Hematopoietic multipotent progenitor cell treated with erythropoietin and hydrocortisone succinate and interleukin-3 and kit ligand, for 17 days (in vitro differentiated cells): ENCODE results near the gene LRP1B.

ENCODE experiments used
- DNase-seq: peaks from one replicate; pipeline ENCODE4 v3.0.0-alpha.2; 2015; ENCODE audit warnings: low spot score

Gene LRP1B

DNA sequence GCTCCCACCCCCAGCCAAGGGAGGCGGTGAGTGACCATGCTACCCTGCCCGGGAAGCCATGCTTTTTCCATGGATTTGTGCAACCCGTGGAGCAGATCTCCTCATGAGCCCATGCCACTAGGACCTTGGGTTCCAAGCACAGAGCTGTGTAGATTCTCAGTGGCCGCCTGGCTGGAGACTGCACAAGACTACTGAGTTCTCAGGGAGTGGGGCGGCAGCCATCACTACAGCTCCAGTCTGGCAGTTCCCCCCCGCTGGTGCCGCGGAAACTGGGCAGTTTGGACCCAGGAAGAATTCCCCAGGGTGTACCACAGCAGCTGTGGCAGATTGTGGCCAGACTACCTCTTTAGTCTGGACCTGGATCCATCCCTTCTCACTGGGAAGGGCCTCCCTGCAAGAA lies 470.6 kb downstream of the LRP1B start:
- no peak for DNase-seq

DNA sequence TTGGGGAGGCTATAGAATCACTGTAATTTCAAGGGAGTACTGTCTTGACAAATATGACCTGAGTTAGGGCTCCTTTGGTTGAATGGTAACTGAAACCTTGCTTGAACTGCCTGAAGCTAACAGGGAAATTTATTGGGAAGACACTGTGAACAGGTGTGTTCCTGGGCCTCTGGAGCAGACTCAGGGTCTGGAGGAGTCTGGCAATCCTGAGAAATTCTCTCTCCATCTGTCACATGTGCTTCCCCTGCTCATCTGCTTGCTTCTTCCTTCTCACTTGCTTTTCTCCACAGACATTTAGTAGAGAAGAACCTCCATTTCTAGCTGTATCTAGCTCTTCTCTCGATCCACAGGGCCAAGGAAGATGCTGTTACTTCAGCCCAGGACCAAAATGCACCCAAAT lies 476.5 kb downstream of the LRP1B start:
- DNase-seq = no peak

DNA sequence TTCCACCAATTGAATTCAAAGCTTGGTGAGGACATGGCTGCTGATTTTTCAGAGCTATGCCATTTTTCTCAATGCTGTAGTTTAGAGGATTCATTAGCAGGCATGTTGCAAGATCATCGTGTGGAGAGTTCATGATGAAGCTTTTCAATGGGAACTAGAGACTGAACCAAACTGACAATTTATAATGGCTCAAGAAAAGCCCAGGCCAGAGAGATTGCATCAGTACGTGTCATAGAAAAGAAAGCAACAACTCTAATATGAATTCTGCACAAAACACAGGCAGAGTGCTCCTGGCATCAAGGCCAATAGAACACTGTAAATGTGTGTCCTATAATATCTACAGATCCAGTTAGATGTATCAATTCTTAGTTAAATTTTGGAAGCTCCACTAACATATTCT lies 477.6 kb downstream of the LRP1B start:
- no peak for DNase-seq

DNA sequence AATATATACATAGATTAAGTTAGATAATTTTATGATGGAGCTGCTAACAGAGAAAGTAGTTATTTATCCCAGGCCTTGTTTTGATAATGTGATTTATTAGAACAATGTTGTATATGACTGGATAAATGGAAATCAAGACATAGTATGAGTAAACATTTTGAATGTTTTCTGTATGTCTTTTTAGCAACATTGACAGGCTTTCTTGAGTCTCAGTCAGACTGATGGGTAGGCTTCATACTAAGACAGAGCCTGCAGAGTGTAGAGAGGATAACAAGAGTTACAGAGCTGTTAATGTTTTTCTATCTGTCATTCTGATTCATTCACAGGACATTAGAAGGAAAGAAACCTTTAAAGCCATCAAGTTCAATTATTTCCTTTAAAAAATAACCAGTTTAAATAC lies 478.5 kb downstream of the LRP1B start:
- DNase-seq = no peak

DNA sequence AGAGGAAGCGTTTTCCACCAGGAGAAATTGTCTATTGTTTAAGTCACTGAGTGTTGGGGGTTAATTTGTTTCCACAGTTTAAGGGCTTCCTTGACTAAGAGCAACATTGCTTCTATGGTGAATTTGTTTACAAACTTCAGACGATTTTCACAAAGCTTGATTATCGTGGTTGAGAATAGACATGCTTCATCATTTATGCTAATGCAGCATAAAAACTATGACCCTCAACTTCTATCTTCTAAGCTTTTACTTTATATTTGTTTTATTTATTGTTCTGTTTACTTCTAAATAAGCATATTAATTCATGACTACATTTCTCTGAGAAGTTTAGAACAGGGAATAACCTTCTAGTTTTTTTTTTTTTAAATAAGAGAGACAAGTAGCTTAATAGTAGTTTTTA lies 483.5 kb downstream of the LRP1B start:
- DNase-seq = no peak

DNA sequence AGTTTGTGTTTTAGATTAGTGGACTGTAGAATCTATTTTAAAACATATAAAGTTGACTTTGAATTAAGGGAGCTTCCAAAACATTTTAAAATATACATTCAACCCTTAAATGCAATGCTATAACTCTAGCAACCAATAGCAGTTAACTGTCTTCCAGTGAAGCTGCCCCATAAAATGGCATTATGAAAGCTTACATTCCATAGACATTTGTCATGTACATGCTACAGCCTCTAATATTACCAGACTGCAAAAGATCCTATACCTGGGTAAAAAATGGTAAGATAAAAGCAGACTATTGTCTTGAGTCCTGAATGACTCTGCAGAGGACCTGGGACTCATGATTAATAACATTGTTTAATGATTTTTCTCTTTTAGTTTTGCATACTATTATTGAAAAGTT lies 489.4 kb downstream of the LRP1B start:
- DNase-seq = no peak

DNA sequence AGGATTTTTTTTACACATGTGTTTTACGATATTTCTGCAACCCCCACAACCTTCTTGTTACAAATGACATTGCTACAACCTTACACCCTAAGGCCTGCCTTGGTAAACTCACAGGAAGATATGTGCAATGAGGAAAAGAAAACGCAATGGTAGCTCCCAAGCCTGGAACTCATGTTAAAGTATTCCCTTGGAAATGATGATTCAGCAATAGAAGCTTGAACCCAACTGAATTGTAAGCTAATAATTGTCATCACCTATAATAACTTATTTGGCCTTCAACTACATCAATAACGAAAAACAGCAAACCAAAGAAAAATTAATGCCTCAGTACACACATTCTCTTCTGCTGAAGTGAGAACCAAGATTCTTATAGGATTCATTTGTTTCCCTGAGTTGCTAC lies 491.0 kb downstream of the LRP1B start:
- DNase-seq = no peak

DNA sequence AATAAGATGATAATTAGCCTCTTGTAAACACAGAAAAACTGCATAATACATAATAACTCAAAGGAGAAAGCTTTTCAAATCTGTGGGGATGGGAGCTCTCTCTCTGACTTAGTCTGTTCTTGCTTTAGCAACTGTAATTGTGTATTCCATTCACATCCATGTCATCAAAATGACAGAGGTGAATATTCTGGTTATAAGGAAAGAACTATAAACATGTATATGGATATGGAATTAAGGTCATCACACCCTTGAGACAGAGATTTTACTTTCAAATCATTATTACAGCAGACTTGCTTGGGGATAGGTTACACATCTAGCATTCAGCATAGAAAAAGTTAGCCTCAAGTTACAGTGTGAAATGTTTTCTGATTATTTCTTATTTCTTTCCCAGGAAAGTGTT lies 497.7 kb downstream of the LRP1B start:
- no peak for DNase-seq

DNA sequence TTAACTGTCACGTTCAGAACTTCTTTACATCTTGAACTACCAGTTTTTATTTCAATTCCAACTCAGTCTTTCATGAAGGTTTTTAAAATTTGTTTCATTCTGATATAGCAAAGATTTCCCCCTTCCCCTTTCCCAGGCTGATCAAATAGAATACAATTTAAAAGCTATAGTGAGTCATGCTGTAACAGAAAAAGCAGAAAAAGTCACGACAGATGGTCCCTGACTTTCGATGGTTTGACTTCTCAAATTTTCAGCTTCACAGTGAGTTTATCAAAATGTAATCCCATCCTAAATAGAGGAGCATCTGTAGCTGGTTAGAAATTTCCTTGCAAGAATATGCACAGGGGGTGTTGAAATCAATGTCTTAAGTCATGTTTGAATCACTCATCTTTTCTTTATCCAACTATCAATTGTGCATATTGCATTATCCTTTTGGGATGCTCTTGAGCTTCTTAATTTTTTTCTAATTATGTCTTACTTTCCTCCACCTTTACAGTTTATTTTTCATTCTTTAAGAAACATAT lies 500.3 kb downstream of the LRP1B start:
- DNase-seq = no peak

DNA sequence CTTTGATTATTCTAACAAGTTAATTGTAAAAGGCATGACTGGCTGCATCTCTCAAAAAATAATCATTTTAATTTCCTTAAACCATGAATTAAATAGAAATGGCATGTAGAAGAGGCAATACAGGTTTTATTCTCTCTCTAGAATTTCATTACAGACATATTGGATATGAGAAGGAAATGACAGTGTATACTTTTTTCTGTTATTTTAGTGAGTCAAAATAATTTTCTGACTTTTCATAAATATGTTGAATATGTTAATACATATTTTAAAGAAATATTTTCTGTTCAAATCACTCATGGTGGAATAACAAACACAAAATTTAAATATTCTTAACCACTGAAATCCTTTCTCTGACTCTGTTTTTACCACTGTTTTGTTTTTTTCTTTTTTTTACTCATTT lies 510.4 kb downstream of the LRP1B start:
- no peak for DNase-seq

DNA sequence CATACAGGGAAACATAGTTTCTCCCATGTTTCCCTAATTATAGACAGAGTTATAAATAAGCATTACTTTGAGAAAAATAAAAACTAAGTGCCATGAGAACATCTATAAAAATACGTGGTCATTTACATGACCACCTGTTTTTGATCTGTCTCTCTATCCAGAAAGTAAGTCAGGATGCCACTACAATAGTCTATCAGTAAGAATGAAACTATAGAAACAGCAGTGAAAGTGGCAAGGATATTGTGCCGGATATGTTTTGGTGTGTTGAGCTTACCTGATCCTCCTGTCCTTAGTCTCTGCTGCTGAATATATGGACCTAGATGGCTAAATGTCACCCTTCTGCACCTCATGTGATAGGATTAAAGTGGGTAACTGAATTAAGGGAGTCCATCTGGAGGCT lies 512.4 kb downstream of the LRP1B start:
- DNase-seq = no peak

DNA sequence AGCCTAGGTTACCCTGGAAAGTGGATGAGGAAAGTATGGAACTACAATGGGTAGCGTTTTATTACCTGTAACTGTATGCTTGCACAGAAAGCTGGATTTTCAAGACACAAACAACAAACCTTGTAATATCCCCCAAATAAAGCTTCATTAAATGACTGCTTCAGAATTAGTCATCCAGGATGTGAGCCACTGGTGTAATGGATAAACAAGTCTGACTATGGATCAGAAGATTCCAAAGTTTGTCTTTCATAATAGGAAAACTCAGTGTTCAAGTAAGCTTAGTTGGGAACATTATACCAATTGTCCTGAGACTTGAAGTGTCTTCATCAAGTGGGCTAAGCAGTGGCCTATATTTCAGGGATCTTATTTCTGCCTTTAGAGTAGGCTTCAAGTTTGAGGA lies 518.8 kb downstream of the LRP1B start:
- DNase-seq = no peak

DNA sequence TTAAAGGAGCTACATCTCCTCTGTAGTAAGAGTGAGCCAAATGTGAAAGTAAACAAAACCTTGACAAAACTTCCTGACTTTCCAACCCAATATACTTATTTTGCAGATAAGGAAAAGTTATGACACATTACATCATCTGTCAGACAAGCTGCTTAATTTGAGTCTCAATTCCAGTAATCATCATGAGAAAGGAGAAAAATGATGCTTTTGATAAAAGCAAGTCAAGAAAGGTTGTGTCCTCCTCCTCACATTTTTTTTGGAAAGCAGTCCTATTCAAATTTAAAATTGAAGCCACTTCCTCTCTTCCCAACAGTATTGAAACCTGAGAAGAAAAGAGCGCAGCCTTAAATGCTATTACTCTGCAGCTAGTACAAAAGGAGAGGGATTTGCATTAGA lies 519.6 kb downstream of the LRP1B start:
- no peak for DNase-seq

DNA sequence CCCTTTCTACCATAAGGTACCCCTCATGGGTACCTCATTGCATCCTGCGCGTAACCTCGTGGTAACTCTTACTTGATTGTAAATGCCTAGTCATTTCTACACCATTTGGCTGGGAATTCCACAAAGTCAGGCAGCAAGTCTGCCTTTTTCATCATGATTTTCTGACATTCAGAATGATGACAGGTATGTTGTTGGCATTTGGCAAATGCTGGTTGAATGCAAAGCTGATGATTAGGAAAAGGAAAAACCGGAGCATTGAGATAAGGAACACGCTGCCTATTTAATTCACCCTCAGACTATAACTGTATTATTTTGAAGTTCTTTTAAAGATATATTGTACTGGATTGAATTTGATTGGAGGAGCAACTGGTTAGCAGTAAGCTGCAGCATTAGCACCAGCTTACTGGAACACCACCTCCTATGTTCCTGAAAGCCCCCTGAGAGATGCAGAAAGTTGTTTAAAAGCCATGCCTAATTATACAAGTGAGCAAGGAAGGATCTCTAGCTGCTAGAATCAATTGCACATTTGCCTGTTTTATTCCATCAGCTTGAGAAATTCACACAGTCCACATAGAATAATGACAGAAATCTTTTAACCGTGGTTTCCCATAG lies 520.1 kb downstream of the LRP1B start:
- no peak for DNase-seq

DNA sequence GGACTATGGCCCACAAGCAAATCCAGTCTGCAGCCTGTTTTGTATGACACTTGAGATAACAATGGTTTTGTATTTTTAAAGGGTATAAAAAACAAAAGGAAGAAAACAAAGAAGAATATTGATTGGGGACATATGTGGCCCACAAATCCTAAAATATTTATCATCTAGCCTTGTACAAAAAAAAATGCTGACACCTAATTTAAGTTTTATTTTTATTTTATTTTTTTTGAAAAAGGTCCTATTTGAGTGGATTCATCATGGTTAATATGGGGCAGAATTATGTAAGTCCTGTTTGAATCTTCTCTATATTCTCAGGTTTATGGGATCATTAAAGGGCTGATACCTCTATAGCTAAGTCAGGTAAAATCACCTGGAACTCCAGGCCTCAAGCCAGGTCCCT lies 525.7 kb downstream of the LRP1B start:
- no peak for DNase-seq

DNA sequence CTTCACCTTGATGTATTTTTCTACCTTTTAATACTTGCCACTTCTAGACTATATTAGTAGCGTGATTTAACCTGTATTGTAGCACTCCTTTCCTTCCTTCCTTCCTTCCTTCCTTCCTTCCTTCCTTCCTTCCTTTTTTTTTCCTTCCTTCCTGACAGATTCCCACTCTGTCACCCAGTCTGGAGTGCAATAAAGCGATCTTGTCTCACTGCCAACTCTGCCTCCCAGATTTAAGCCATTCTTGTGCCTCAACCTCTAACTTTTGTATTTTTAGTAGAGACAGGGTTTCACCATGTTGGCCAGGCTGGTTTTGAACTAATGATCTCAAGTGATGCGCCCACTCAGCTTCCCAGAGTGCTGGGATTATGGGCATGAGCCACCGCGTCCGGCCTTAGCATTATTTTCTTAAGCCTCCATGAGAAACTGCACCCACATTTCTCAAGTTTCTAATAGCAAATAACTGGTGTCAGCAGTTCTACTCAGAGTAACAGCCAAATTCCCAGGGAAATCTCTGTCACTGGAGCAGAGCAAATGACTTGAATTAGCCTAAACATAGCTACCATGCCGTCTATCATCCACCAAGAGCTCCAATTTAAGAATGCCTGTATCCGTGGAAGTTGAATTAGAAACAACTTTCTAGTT lies 529.2 kb downstream of the LRP1B start:
- no peak for DNase-seq

DNA sequence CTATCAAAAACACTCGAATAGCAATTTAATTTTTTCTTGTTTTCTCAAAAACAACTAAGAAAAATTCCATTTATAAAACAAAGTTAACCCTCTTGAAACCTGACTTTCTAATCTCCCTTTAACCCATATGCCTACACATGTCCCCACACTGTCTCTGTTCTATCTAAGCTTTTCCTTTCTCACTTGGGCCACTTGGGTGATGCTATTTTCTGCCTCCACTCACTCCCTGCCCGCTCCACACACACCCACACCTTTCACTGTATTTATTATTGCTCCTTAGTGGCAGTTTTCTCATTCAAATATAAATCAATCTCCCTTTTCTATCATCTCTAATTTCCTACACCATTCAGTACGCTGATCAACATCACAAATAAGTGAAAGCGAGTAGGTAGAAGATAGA lies 531.1 kb downstream of the LRP1B start:
- DNase-seq = no peak

DNA sequence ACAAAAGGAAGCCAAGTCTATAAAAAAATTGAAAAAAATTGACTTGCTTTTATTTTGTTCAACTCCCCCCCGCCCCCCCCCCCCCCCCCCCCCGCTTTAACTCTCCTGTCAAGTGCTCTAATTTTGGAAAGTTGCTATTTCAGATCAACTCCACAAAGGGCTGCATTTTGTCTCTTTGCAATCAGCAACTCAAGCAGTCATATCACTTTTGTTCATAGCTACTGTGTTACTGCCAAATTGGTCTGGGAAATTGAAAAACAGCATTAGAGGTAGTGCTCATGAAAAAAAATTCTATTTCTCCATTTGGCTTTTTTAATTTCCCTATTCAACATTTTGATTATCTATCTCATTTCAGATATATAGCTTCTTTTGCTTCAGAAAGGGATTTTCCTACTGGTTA lies 531.8 kb downstream of the LRP1B start:
- DNase-seq = no peak

DNA sequence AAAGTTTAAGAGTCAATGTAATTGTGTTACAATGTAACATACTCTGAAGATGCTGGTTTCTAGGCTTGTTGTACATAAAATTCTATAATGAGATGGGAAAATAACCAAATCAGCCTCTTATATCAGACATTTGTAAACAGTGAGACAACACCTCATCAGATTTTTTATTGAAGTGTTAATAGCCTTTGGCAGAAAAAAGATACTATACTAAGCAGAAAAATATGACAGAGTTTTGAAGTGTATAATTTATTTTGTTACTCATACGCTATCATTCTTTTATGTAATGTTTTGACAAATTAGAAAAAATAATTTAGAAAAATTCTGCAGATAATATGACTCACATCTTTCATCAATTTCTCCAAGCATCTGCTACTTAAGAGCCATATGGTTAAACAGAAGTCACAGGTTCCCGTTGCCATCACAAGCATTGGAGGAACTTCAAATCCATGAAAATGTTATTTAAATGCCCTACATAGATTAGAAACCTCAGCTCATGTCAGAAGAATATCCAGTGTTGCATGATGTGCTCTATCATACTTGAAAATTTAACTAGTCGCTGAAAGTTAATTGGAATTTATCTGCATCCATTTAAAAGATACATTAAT lies 535.4 kb downstream of the LRP1B start:
- DNase-seq = no peak

DNA sequence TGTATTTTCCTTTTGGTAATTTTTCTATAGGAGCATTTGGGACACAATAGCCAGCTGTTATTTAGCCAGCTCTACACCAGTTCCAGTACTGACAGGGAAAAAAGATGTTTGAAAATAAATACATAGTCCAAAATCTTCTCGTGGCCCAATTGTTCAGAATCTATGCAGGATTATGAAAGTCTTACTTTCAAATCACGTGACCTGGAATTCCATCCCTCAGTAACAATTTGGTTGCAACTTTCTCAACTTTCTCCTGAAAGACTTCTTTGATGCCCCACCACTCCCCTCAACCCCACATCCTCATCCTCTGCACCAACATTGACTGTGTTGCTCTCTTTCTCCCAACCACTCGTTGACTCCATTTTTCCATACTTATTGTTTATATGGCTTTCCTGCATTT lies 539.0 kb downstream of the LRP1B start:
- no peak for DNase-seq

DNA sequence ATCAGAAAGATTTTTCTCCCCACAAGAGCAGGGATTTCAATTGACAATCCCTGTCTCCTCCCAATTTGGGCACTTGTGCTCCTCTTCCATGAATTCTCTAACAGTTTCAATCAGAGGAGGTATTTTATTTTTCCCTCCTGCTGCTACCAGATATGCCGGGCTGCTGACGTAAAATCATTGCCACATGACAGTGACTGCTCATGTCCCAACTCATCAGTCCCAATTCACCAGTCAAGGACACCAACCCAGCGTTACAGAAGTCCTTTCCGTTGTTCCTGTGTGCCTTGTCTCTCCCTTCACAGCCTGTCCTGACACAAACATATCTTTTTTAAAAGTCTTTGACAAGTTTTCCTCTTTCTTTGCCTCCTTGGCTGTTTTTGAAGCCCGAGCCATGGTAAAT lies 540.2 kb downstream of the LRP1B start:
- DNase-seq = no peak

DNA sequence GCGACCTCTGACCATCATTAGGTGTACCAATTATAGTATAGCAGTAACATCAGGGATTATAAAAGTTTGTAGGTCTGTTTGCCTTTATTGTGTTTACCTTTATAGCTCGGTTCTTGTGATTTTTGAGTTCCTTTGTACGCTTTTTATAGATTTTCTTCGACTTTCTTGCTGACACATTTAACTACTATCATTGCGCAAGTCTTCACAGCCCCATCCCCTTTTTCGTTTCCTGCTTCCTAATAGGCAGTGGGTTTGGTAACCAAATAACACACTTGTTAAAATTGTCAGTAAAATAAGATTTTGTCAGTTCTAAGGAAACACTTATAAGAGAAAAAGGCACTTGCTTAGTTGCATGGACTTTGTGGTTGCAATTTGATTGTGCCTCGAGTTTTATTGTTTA lies 541.5 kb downstream of the LRP1B start:
- no peak for DNase-seq

DNA sequence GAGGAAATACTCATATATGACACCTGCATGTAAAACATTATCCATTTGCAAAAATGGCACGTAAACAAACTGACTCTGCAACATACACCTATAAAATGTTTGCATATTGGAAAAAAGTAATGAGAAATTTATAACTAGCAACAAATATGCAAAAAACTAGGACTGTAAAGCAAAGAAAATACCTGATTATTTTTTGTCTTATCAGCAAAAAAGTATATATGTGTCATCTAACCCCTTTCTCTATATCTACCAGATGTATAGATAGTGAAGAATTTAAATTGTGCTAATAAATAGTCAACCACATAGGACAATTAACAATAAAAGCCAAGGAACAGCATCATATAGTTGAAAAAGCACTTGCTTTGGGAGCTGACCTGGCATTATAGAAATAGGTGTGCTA lies 543.8 kb downstream of the LRP1B start:
- DNase-seq = no peak

DNA sequence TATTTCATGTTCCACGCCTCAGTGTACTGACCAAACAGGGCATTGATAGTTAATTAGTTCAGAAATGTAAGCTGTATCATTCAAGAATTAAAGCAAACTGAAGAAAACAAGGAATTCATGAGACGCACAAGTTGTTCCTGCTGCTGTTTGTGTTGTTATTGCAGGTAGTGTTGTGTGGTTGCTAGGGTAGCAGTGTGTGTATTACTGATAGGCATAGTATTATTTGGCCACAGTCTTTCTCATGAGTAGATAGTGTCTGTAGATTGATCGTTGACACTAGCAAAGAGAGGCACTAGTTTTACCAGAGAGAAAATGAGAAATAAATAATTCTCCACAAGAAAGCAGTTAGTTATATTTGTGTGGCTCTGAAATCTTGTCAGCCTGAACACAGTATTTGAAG lies 548.6 kb downstream of the LRP1B start:
- no peak for DNase-seq
